Epithelial cell of prostate (primary cell): Measurements from ENCODE around the gene FNDC3A.
A peak's percentile ranks its signal among the peaks of the same experiment; 100 is the strongest.
"Not testable (repeated sequence)": the region's sequence is repeated elsewhere in the genome, so short reads cannot be mapped to it uniquely, and the experiment has no call there.

Source experiments
- DNase-seq: peaks from one replicate; pipeline ENCODE4 v3.0.0-alpha.2; 2011; ENCODE audit warnings: low read depth, low spot score
- H3K27ac ChIP-seq: fragments of 450-650 bp; 2 replicates; pipeline ENCODE4 v1.5.1; 2017; ENCODE audit warnings: mild to moderate bottlenecking

FNDC3A gene

DNA sequence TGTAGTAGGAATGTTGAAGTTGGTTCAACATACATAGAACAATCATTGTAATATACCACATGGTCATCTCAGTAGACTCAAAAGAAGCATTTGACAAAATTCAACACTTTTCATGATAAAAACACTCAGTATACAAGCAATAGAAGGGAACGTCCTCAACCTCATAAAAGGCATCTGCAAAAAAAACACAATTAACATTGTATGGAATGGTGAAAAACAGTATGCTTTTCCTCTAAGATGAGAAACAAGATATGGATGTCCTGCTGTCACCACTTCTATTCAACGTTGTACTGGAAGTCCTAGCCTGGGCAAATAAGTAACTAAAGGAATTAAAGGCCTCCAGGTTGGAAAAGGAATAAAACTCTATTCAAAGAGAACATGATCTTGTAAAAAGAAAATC is 54.5 kb downstream of the FNDC3A start:
- H3K27ac ChIP-seq: no peak overlapping the region
- no peak for DNase-seq

DNA sequence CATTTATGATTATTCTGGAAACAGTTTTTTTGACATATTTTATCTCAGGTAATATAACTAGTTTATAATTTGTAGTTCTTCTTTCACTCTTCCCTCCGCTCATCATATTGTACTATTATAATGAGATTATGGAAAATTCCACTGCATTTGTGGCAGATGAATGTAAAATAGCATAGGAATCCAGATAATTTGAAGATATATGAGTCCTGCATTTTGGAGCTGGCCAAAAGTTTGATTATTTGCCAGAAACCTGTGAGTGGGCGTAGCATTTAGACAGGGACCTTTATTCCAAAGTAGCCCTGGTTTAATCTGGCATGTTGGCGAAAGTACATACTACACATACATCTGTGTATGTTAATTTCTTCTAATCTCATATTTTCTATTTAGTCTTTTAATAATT is 65.2 kb downstream of the FNDC3A start:
- DNase-seq: no peak
- H3K27ac ChIP-seq: no peak overlapping the region

DNA sequence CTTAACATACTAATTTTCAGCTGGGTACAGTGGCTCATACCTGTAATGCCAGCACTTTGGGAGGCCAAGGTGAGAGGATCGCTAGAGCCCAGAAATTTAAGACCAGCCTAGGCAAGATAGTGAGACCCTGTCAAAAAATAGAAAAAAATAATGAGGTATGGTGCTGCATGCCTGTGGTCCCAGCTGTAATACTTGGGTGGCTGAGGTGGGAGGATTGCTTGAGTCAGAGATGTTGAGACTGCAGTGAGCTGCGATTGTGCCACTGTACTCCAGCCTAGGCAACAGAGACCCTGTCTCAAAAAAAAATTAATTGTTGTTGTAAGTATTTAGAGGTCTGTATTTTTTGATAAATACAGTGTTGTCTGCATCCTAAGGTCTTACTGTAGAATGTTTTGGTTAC is 66.8 kb downstream of the FNDC3A start:
- no peak for DNase-seq
- no peak overlapping the region for H3K27ac ChIP-seq

DNA sequence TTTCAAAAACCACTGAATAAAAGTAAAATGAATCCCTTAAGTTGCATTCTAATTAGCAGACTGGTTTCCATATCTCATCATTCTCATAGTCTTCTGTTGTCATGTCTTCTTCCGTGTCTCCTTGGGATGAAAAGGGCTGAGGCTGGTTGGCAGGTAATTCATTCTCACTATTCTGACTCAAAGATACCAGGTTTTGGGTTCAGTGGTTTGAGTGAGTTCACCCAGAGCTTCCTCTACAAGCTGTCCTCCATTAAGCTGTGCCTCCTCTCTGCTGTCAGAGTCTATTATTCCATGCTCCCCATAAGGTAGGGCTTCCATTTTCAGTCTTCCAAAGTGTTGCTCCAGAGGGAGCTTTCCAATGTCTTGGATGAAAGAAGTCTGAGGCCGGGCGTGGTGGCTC is 68.3 kb downstream of the FNDC3A start:
- no peak overlapping the region for H3K27ac ChIP-seq
- no peak for DNase-seq

DNA sequence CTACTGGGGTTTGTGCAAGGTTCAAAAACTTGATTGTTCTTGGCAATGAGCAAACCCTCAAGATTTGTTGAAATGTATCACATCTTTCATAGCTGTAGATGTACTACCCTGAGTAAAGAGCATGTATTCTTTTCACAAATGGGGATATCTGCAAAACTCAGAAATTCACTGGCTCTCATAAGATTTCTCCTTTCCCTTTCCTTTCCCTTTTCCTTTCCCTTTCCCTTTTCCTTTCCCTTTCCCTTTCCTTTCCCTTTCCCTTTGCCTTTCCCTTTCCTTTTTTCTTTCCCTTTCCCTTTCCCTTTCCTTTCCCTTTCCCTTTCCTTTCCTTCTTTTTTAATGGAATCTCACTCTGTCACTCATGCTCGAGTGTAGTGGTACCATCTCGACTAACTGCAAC is 69.1 kb downstream of the FNDC3A start:
- H3K27ac ChIP-seq: no peak overlapping the region
- no peak for DNase-seq

DNA sequence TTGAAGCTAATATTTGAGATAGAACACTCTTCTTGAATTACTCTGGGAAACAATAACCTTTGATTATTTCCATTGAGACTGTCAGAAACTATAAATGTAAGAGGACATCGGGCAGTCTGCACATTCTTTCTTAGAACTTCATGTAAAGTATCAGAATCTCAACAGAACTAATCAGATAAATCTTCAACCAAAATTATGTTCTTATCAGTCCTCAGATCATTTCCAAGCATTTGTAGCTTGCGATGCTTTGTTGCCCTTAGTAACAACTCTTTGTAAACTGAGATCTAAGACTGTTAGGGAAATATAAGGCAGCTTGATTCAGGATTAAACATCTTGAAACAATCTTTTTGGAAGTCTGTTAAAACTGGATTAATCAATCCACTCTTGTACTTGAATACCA is 70.3 kb downstream of the FNDC3A start:
- no peak for DNase-seq
- H3K27ac ChIP-seq: no peak overlapping the region

DNA sequence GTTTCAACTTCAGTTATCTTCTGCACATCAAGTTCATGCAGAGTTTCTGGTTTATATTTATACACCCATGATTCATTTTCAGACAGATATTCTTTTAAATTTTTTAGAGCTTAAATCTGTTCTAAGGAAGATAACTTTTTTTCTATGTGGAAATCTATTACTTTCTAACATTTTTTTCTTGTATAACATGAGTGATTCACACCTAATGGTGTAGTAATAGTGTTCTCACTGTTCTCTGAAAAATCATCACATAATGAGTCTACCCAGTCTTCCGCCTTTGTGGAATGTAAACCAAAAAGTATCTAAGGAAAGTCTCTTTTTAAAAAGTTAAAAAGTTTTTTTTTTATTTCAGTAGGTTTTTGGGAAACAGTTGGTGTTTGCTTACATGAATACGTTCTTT is 70.8 kb downstream of the FNDC3A start:
- no peak for DNase-seq
- H3K27ac ChIP-seq: no peak overlapping the region

DNA sequence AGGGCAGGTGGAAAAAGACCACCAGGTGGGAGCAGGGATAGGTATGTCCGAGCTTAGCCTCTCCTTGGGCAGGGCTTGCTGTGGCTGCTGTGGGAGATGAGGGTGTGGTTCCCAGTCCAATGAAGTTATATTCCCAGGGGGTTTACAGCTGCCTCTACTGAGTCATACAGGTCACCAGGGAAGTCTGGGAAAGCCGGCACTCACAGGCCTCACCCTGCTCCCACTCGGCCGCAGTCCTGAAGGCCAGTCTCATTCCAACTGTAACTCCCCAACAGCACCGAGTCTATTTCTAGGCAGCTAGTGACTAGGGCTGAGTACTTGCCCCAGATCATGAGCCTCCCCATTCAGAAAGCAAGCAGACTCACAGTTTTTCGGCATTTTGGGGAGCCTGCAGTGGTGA is 77.1 kb downstream of the FNDC3A start:
- DNase-seq: no peak
- no peak overlapping the region for H3K27ac ChIP-seq

DNA sequence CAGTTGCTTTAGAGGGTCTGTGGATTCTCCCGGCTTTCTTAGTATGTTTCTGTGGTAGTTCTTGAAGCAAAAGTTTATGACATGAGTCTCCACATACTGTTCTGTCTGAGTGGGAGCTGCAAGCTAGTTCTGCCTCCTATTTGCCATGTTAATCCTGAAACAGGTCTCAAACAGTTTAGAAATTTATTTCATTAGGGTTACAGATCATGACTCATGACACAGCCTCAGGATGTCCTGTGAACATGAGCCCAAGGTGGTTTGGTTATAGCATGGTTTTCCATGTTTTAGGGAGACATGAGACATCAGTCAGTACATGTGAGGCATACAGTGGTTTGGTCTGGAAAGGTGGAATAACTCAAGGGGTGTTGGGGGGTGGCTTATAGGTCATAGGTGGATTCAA is 77.5 kb downstream of the FNDC3A start:
- no peak for DNase-seq
- H3K27ac ChIP-seq: no peak overlapping the region

DNA sequence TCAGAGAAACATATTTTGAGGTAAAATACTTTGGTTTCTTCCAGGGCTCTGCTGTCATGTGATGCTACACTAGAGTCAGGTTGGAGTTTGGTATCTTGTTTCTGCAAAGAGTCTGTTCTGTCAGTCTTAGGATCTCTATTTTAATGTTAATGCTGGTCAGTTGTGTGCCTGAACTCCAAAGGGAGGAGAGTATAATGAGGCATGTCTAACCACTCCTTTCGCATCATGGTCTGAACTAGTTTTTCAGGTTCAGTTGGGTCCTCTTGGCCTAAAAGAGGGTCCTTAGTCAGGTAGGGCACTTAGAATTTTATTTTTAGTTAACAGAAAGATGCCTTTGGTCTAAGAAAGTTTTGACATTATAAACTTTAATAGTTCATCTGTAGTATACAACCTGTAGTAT is 78.2 kb downstream of the FNDC3A start:
- H3K27ac ChIP-seq: no peak overlapping the region
- no peak for DNase-seq

DNA sequence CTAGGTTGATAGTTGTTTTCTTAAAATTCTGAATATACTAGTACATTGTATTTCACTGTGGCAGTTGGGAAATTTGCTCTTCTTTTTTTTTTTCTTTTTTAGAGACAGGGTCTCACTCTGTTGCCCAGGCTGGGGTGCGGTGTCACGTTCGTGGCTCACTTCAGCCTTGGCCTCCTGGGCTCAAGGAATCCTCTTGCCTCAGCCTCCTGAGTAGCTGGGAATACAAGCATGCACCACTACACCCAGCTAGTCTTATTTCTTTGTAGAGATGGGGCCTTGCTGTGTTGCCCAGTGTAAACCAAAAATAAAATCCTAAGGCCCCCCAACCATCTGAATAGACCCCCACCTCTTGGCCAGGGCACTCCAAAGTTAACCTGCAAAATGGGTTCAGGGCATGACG is 79.3 kb downstream of the FNDC3A start:
- H3K27ac ChIP-seq: no peak overlapping the region

DNA sequence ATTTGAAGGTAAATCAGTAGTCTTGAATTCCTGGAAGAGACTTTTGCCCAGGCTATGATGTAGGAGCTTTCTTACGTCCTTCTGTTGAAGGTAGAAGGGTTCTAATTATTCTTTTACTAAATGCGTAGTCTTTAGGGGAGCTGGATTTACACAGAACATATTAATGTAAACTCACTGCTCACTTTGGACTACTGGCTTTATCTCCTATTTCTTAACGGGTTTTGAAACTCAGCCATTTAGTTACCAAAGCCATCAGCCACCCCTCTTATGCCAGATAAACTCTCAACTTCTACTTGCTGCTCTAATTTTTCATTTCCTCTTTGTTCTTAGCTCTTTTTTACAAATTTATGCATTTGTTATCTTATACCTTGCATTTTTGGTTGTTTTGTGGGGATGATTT is 81.5 kb downstream of the FNDC3A start:
- no peak overlapping the region for H3K27ac ChIP-seq
- no peak for DNase-seq

More for the DNA sequence above, 79.3 kb downstream of the FNDC3A start:
- no peak for DNase-seq

DNA sequence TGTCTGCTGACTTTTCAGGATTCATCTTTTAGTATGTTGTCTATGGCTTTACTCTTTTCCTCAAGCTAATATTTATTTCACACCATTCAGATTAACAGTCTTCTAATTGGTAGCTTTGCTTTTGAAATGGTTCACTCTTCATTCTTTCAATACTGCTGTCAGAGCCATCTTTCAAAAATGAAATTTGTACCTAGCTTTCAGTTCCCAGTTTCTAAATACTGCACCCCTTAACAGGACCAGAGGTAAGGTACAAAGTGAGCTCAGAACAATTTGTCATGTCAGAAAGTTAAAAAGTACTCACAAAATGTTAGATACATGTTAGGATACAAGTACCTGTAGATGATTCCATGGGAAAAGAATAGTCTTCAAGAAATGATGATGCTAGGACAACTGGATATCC is 83.0 kb downstream of the FNDC3A start:
- no peak overlapping the region for H3K27ac ChIP-seq
- DNase-seq: no peak

DNA sequence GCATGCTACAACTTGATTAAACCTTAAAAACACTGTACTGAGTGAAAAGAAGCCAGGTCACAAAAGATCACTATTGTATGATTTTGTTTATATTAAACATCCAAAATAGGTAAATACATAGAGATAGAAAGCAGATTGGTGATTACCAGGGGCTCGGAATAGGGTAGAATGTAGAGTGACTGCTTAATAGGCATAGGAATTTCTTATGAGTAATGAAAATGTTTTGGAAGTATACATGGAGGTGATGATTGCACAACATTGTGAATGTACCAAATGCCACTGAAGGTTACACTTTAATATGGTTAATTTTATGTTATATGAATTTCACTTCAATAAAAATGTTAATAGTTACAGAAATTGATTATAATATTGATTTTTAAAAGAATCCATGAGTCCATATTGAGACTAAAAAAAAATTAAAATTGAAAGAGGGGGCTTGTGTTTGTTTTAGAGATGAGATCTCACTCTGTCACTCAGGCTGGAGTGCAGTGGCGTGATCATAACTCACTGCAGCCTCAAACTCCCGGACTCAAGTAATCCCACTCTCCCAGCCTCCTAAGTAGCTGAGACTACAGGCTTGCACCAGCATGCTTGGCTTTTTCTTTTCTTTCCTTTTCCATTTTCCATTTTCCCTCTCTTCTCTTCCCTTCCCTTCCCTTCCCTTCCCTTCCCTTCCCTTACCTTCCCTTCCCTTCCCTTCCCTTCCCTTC is 85.1 kb downstream of the FNDC3A start:
- H3K27ac ChIP-seq: peak overlapping the region; percentile 0
- DNase-seq: no peak

DNA sequence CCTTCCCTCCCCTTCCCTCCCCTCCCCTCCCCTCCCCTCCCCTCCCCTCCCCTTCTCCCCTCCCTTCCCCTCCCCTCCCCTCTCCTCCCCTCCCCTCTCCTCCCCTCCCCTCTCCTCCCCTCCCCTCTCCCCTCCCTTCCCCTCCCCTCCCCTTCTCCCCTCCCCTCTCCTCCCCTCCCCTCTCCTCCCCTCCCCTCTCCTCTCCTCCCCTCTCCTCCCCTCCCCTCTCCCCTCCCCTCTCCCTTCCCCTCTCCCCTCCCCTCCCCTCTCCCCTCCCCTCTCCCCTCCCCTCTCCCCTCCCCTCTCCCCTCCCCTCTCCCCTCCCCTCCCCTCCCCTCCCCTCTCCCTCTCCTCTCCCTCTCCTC is 85.7 kb downstream of the FNDC3A start:
- DNase-seq, H3K27ac ChIP-seq: not testable (repeated sequence)

DNA sequence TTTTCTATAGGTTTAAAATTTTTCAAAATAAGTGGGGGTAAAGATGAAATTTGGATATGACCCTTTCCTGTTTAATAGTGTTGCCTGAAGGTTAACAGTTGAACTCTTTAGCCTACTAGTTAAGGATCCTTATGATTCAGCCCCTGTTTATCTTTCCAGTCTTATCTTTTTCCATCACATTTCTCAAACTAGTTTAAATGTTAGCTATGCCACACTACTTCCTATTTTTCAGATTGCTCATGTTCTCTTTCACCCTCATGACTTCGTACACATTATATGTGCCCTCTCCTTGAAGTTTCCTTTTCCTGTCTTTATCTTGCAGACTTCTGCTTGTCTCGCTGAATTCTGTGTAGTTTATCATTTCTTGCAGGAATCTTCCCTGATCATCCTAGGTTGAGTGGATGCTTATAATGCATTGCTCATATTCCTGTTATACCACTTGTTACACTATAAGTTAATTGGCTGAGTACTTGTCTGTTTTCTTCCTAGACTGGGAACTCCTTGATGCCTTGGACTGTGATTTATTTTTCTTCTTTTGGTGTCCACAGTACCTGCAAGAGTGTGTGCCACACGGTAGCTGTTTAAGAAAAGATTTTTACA is 86.7 kb downstream of the FNDC3A start:
- no peak for DNase-seq
- peak overlapping the region; percentile 55 for H3K27ac ChIP-seq

DNA sequence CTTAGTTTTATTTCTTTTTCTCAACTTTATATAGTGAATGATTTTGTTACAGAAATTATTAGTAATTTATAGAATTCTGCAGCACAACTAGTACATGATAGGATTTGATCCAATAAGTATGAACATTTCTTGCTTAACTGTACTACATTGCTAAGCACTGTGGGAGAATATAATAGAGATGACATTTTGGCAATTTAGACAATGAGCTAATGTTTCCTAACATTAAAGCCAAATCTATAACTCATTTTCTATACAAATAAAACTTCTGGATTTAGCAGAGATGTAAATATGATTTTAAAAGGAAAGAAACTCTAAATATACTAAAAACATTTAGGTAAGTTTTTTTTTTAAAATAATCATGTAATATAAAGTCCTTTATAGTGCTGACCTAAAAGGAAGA is 87.3 kb downstream of the FNDC3A start:
- H3K27ac ChIP-seq: peak overlapping the region; percentile 55
- no peak for DNase-seq

DNA sequence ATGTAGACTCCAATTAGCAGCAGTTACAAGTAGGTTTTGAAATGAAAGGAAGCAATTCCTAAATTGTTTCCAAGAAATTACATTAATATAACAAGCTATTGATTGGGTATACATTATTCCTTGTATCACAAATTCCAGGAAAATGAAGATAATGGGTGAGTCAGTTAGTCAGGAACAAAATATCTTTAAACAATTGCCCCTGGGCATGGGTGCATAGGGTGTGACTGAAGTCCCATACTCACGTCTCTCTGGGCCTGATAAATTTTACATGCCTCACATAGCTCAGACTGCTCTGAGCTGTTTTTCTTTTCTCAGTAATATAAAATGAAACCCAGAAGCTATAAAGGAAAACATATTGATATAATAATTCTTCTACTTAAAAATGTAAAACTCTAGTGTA is 87.8 kb downstream of the FNDC3A start:
- no peak for DNase-seq

DNA sequence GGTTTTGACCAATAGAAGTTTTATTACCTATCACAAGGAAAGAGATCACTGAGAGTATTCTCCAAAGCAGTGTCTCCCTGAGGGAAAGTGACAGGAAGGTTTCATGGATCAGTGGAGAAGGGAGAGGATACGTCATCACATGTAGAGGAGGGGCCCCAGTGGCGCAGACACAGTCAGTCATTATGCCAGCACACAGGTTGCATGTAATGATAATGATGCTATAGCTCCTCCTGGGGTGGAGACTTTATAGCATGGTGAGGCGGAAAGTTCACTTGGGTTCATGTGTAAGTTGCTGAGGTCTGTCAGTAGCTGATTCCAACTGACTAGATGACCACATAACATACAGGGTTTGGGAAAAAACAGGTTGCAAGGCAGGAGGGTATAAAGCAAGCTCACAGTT is 88.8 kb downstream of the FNDC3A start:
- DNase-seq: no peak
- H3K27ac ChIP-seq: no peak overlapping the region

More for the DNA sequence above, 87.8 kb downstream of the FNDC3A start:
- H3K27ac ChIP-seq: peak overlapping the region; percentile 55

DNA sequence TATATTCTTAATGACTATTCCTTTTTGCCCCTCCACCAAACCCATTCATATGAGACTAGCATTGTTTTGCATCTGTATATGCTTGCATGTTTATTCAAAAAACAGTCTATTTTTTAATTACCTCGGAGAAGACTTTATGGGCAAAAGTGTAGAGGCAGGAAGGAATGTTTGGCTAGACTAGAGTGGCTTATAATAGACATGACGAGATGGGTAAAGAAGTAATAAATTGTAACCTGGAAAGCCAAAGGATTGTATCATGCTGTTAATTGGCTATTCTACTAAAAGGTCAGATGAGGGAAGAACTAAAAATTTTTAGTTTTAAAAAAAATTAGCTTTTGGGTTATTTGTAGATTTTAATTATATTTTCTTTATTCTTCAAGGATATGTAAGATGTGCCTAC is 91.1 kb downstream of the FNDC3A start:
- DNase-seq: no peak

DNA sequence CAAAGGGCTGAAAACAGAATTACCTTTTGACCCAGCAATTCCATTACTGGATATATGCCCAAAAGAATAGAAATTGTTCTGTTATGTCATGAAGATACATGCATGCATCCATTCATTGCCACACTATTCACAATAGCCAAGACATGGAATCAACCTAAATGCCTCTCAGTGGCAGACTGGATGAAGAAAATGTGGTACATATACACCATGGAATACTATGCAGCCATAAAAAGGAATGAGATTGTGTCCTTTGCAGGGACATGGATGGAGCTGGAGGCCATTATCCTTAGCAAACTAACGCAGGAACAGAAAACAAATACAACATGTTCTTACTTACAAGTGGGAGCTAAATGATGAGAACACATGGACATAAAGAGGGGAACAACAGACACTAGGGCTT is 92.8 kb downstream of the FNDC3A start:
- H3K27ac ChIP-seq, DNase-seq: not testable (repeated sequence)

More for the DNA sequence above, 91.1 kb downstream of the FNDC3A start:
- H3K27ac ChIP-seq: no peak overlapping the region

DNA sequence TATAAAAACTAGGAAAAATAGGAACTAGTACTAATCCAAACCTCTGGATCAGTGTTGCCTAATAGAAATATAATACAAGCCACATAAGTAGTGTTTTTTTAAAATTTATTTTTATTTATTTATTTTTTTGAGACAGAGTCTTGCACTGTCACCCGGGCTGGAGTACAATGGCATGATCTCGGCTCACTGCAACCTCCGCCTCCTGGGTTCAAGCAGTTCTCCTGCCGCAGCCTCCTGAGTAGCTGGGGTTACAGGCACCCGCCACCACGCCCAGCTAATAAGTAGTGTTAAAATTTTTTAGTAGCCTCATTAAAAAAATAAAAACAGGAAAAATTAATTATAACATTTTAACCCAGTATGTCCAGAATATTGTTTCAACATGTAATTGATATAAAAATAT is 94.3 kb downstream of the FNDC3A start:
- not testable (repeated sequence) for H3K27ac ChIP-seq, DNase-seq
